ENCODE data around the gene DMXL2. TPM values are rescaled to one million over a fixed set of nuclear protein-coding genes. Genes with fewer than 3 reads are reported as not detected.
"Not testable (repeated sequence)": the region's sequence is repeated elsewhere in the genome, so short reads cannot be mapped to it uniquely, and the experiment has no call there.

DMXL2 gene
- total and polyA plus RNA-seq, 4 donors, result 7.1 to 52.5 (median 19.4) TPM

GRCh38 chr15:51470512-51470911 is 152.1 kb downstream of the DMXL2 start:
- 96 to 97% methylated on average over 5 of the region's 5 CpGs for WGBS, 2 donors
- intact Hi-C loops (cut with DNase I), result no loop called here
- DNase-seq (no peak), ATAC-seq (ENCODE audit: low FRiP score) (no peak)
- peaks cover 0 to 5% of the 10 kb centered on the region in 2 donors for H3K36me3 ChIP-seq (ENCODE audit: control insufficient read depth in 1 of 2, insufficient read depth in 2 of 2, low read length in 1 of 2)
- H3K27me3 ChIP-seq (ENCODE audit: control insufficient read depth in 1 of 2, insufficient read depth in 2 of 2, low read length in 1 of 2), result no peaks in the 10 kb centered on the region
- H3K9me3 ChIP-seq (ENCODE audit: control insufficient read depth, low read length), result no peaks in the 10 kb centered on the region
- H3K4me3 ChIP-seq (ENCODE audit: low read length in 2 of 2), result no peak overlapping the region
- H3K27ac ChIP-seq (ENCODE audit: low read depth in 1 of 2, low read length in 2 of 2), result no peak overlapping the region
- no peaks in the 10 kb centered on the region for H3K4me1 ChIP-seq (ENCODE audit: control insufficient read depth in 1 of 2, insufficient read depth in 2 of 2, low read length in 2 of 2)

- intact Hi-C loops (cut with DNase I), result loop anchor here in 1 of 2 donors (2.0 kb wide), 1 partner anchor 56 kb away; no protein-coding TSS in a partner anchor
- no peaks in the 10 kb centered on the region for H3K4me1 ChIP-seq (ENCODE audit: control insufficient read depth in 1 of 2, insufficient read depth in 2 of 2, low read length in 2 of 2)
- no peaks in the 10 kb centered on the region for H3K36me3 ChIP-seq (ENCODE audit: control insufficient read depth in 1 of 2, insufficient read depth in 2 of 2, low read length in 1 of 2)
- no peaks in the 10 kb centered on the region for H3K9me3 ChIP-seq (ENCODE audit: control insufficient read depth, low read length)
- ATAC-seq (ENCODE audit: low FRiP score) (no peak), DNase-seq (no peak)
- H3K27me3 ChIP-seq (ENCODE audit: control insufficient read depth in 1 of 2, insufficient read depth in 2 of 2, low read length in 1 of 2), result no peaks in the 10 kb centered on the region
- no peak overlapping the region for H3K27ac ChIP-seq (ENCODE audit: low read depth in 1 of 2, low read length in 2 of 2)
- WGBS, 2 donors, result 68 to 92% methylated on average over 1 of the region's 1 CpG
- H3K4me3 ChIP-seq (ENCODE audit: low read length in 2 of 2), result no peak overlapping the region
These were observed 161.8 kb downstream of the DMXL2 start for GRCh38 chr15:51460796-51461195.

GRCh38 chr15:51450001-51450400 is 172.6 kb downstream of the DMXL2 start:
- Histone ChIP-seq H3K27ac (ENCODE audit: low read depth in 1 of 2, low read length in 2 of 2) (no peak overlapping the region), H3K4me3 (ENCODE audit: low read length in 2 of 2) (no peak overlapping the region), H3K27me3 (ENCODE audit: control insufficient read depth in 1 of 2, insufficient read depth in 2 of 2, low read length in 1 of 2) (no peaks in the 10 kb centered on the region), H3K9me3 (ENCODE audit: control insufficient read depth, low read length) (no peaks in the 10 kb centered on the region), H3K4me1 (ENCODE audit: control insufficient read depth in 1 of 2, insufficient read depth in 2 of 2, low read length in 2 of 2) (no peaks in the 10 kb centered on the region), H3K36me3 (ENCODE audit: control insufficient read depth in 1 of 2, insufficient read depth in 2 of 2, low read length in 1 of 2) (peaks cover 3 to 4% of the 10 kb centered on the region in 2 donors)
- intact Hi-C loops (cut with DNase I), result no loop called here
- WGBS, 2 donors, result 81 to 83% methylated on average over 6 of the region's 6 CpGs
- no peak for DNase-seq
- no peak for ATAC-seq (ENCODE audit: low FRiP score)

GRCh38 chr15:51448622-51449399 is 173.8 kb downstream of the DMXL2 start:
- no peaks in the 10 kb centered on the region for H3K9me3 ChIP-seq (ENCODE audit: control insufficient read depth, low read length)
- ATAC-seq (ENCODE audit: low FRiP score), result no peak

GRCh38 chr15:51447855-51448621 is 174.5 kb downstream of the DMXL2 start:
- H3K27ac ChIP-seq (ENCODE audit: low read depth in 1 of 2, low read length in 2 of 2), result no peak overlapping the region
- 89 to 92% methylated on average over 4 of the region's 4 CpGs for WGBS, 2 donors
- DNase-seq (no peak), ATAC-seq (ENCODE audit: low FRiP score) (no peak)
- H3K4me1 ChIP-seq (ENCODE audit: control insufficient read depth in 1 of 2, insufficient read depth in 2 of 2, low read length in 2 of 2), result no peaks in the 10 kb centered on the region
- intact Hi-C loops (cut with DNase I), result no loop called here
- H3K27me3 ChIP-seq (ENCODE audit: control insufficient read depth in 1 of 2, insufficient read depth in 2 of 2, low read length in 1 of 2), result no peaks in the 10 kb centered on the region
- H3K4me3 ChIP-seq (ENCODE audit: low read length in 2 of 2), result no peak overlapping the region
- H3K9me3 ChIP-seq (ENCODE audit: control insufficient read depth, low read length), result no peaks in the 10 kb centered on the region
- H3K36me3 ChIP-seq (ENCODE audit: control insufficient read depth in 1 of 2, insufficient read depth in 2 of 2, low read length in 1 of 2), result peaks cover 3 to 4% of the 10 kb centered on the region in 2 donors

More at GRCh38 chr15:51448622-51449399, 173.8 kb downstream of the DMXL2 start:
- 85 to 86% methylated on average over 7 of the region's 7 CpGs for WGBS, 2 donors
- Histone ChIP-seq H3K27me3 (ENCODE audit: control insufficient read depth in 1 of 2, insufficient read depth in 2 of 2, low read length in 1 of 2) (no peaks in the 10 kb centered on the region), H3K4me1 (ENCODE audit: control insufficient read depth in 1 of 2, insufficient read depth in 2 of 2, low read length in 2 of 2) (no peaks in the 10 kb centered on the region), H3K27ac (ENCODE audit: low read depth in 1 of 2, low read length in 2 of 2) (no peak overlapping the region), H3K36me3 (ENCODE audit: control insufficient read depth in 1 of 2, insufficient read depth in 2 of 2, low read length in 1 of 2) (peaks cover 3 to 4% of the 10 kb centered on the region in 2 donors), H3K4me3 (ENCODE audit: low read length in 2 of 2) (no peak overlapping the region)
- DNase-seq, result no peak
- intact Hi-C loops (cut with DNase I), result no loop called here

GRCh38 chr15:51446029-51446744 is 176.4 kb downstream of the DMXL2 start:
- ATAC-seq (ENCODE audit: low FRiP score); H3K4me1 ChIP-seq (ENCODE audit: control insufficient read depth in 1 of 2, insufficient read depth in 2 of 2, low read length in 2 of 2); H3K36me3 ChIP-seq (ENCODE audit: control insufficient read depth in 1 of 2, insufficient read depth in 2 of 2, low read length in 1 of 2); DNase-seq; H3K9me3 ChIP-seq (ENCODE audit: control insufficient read depth, low read length); intact Hi-C loops (cut with DNase I); H3K27ac ChIP-seq (ENCODE audit: low read depth in 1 of 2, low read length in 2 of 2); H3K27me3 ChIP-seq (ENCODE audit: control insufficient read depth in 1 of 2, insufficient read depth in 2 of 2, low read length in 1 of 2); H3K4me3 ChIP-seq (ENCODE audit: low read length in 2 of 2): not testable (repeated sequence)
- WGBS, 2 donors, result 93 to 96% methylated on average over 5 of the region's 5 CpGs

GRCh38 chr15:51444807-51445206 is 177.8 kb downstream of the DMXL2 start:
- Histone ChIP-seq H3K4me3 (ENCODE audit: low read length in 2 of 2) (no peak overlapping the region), H3K36me3 (ENCODE audit: control insufficient read depth in 1 of 2, insufficient read depth in 2 of 2, low read length in 1 of 2) (peaks cover 2 to 3% of the 10 kb centered on the region in 2 donors), H3K27ac (ENCODE audit: low read depth in 1 of 2, low read length in 2 of 2) (no peak overlapping the region), H3K4me1 (ENCODE audit: control insufficient read depth in 1 of 2, insufficient read depth in 2 of 2, low read length in 2 of 2) (no peaks in the 10 kb centered on the region), H3K27me3 (ENCODE audit: control insufficient read depth in 1 of 2, insufficient read depth in 2 of 2, low read length in 1 of 2) (no peaks in the 10 kb centered on the region), H3K9me3 (ENCODE audit: control insufficient read depth, low read length) (no peaks in the 10 kb centered on the region)
- DNase-seq (no peak), ATAC-seq (ENCODE audit: low FRiP score) (no peak)
- intact Hi-C loops (cut with DNase I), result no loop called here
- WGBS, 2 donors, result 98 to 100% methylated on average over 1 of the region's 1 CpG

GRCh38 chr15:51444112-51444511 is 178.5 kb downstream of the DMXL2 start:
- 95% methylated on average over 1 of the region's 1 CpG for WGBS, 2 donors
- Histone ChIP-seq H3K36me3 (ENCODE audit: control insufficient read depth in 1 of 2, insufficient read depth in 2 of 2, low read length in 1 of 2) (peaks cover under 1 to 3% of the 10 kb centered on the region in 2 donors), H3K4me3 (ENCODE audit: low read length in 2 of 2) (no peak overlapping the region), H3K27me3 (ENCODE audit: control insufficient read depth in 1 of 2, insufficient read depth in 2 of 2, low read length in 1 of 2) (no peaks in the 10 kb centered on the region), H3K4me1 (ENCODE audit: control insufficient read depth in 1 of 2, insufficient read depth in 2 of 2, low read length in 2 of 2) (no peaks in the 10 kb centered on the region), H3K27ac (ENCODE audit: low read depth in 1 of 2, low read length in 2 of 2) (no peak overlapping the region), H3K9me3 (ENCODE audit: control insufficient read depth, low read length) (no peaks in the 10 kb centered on the region)
- intact Hi-C loops (cut with DNase I), result no loop called here
- no peak for ATAC-seq (ENCODE audit: low FRiP score)
- DNase-seq, result no peak
